ENCODE results near the gene MYO7B.

The MYO7B gene

GRCh38 chr2:127581516-127582490 lies 46.3 kb downstream of the MYO7B start:
- no peak overlapping the region for H3K9ac ChIP-seq (ENCODE audit: insufficient read length)
- TF ChIP-seq FOXP2 (optimal IDR thresholded peaks at IDR 0.05; ENCODE audit: control extremely low read depth, extremely low read length, insufficient read depth) (no peak), EZH2 (IDR thresholded peaks at IDR 0.05) (no peak), POLR2AphosphoS5 (IDR thresholded peaks at IDR 0.05; ENCODE audit: borderline replicate concordance, low read depth, low read length) (no peak)
- no peak for DNase-seq (ENCODE audit: low read depth, low spot score)
- no peaks in the 10 kb centered on the region for H3K9me3 ChIP-seq (ENCODE audit: low read depth, low read length)
- no peaks in the 10 kb centered on the region for H3K36me3 ChIP-seq (ENCODE audit: insufficient read depth, low read length)
- no peak overlapping the region for H3K4me3 ChIP-seq
- H3K27ac ChIP-seq = no peak overlapping the region

DNA sequence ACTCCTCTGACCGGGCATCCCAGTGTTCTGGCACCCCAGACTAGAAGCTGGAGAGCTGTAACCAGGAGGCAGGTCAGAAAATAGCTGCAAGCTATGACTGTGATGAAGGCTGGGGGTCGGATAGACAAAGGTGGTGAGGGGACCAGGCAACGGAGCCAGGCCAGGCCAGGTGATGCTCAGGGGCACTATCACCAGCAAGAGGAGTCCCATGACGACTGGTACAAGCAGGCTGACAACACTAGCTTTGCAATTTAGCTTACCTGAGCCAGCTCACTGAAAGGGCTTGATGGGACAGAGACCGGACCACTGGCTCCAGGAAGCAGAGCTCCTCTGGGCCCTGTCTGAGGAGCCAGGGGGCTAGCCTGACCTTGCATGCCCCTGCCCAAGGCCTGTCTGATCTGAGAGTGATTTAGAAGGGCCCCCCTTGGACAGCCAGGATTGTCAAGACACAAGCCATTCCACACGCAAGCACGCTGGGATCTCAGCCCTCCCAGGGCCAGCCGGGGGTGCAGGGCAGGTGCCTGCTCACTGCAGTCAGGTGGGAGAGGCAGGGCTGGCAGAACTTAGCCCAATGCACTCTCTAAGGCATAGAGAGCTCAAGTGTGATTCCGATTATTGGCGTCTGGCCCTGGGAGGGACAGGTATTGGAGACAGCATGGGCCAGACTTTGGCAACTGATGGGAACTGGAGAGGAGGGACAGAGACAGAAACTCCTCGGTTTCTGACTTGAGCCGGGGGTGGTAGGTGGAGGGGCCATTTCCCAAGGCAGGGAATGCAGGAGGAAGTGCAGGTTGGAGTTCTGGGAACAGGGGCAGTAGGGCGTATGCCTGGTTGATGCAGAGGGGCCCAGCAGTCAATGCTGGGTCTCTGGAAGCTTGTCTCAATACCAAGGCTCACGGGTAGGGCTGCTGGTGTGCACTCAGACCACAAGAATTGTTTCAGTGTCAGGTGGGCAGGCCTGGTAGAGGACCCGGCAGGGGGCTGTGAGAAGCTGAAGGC lies 47.7 kb downstream of the MYO7B start:
- Histone ChIP-seq H3K4me3 (no peak overlapping the region), H3K9me3 (ENCODE audit: low read depth, low read length) (no peaks in the 10 kb centered on the region), H3K27ac (no peak overlapping the region), H3K36me3 (ENCODE audit: insufficient read depth, low read length) (no peaks in the 10 kb centered on the region), H3K9ac (ENCODE audit: insufficient read length) (no peak overlapping the region)
- no peak for DNase-seq (ENCODE audit: low read depth, low spot score)
- TF ChIP-seq FOXP2 (optimal IDR thresholded peaks at IDR 0.05; ENCODE audit: control extremely low read depth, extremely low read length, insufficient read depth) (no peak), POLR2AphosphoS5 (IDR thresholded peaks at IDR 0.05; ENCODE audit: borderline replicate concordance, low read depth, low read length) (no peak), EZH2 (IDR thresholded peaks at IDR 0.05) (no peak)

DNA sequence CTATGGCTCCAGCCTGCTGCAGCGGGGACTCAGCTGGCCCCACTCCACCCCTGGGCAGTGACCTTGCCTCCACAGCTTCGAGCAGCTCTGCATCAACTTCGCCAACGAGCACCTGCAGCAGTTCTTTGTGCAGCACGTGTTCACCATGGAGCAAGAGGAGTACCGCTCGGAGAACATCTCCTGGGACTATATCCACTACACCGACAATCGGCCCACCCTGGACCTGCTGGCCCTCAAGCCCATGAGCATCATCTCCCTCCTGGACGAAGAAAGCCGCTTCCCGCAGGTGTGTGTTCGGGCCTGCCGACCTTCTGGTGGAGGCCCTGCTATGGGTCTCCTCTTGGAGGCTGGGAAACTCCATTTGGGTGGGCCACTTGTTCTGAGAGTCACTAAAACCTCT lies 48.6 kb downstream of the MYO7B start:
- Histone ChIP-seq H3K27ac (no peak overlapping the region), H3K36me3 (ENCODE audit: insufficient read depth, low read length) (no peaks in the 10 kb centered on the region), H3K4me3 (no peak overlapping the region), H3K9me3 (ENCODE audit: low read depth, low read length) (no peaks in the 10 kb centered on the region), H3K9ac (ENCODE audit: insufficient read length) (no peak overlapping the region)
- no peak for TF ChIP-seq EZH2 (IDR thresholded peaks at IDR 0.05)
- TF ChIP-seq POLR2AphosphoS5 (IDR thresholded peaks at IDR 0.05; ENCODE audit: borderline replicate concordance, low read depth, low read length) = no peak
- TF ChIP-seq FOXP2 (optimal IDR thresholded peaks at IDR 0.05; ENCODE audit: control extremely low read depth, extremely low read length, insufficient read depth) = no peak
- no peak for DNase-seq (ENCODE audit: low read depth, low spot score)

DNA sequence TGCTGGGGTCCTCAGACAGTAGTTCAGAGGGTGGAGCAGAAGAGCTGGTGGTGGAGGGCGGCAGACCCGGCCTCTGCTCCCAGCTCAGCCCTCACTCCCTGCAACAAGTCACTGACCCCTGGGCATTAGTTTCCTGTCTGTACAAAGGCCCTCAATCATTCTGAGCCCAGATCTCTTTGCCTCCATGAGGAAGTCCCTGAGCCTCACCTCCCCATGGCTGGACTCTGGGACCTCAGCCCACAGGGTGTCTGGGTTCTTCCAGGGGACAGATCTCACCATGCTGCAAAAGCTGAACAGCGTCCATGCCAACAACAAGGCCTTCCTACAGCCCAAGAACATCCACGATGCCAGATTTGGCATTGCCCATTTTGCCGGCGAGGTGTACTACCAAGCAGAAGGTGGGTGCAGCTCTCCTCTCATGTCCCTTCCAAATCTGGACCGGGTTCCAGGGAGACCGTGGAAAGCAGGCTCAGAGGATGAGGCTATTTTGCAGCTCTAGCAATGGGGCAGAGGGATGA lies 49.1 kb downstream of the MYO7B start:
- no peak overlapping the region for H3K27ac ChIP-seq
- TF ChIP-seq FOXP2 (optimal IDR thresholded peaks at IDR 0.05; ENCODE audit: control extremely low read depth, extremely low read length, insufficient read depth) (no peak), POLR2AphosphoS5 (IDR thresholded peaks at IDR 0.05; ENCODE audit: borderline replicate concordance, low read depth, low read length) (no peak), EZH2 (IDR thresholded peaks at IDR 0.05) (no peak)
- DNase-seq (ENCODE audit: low read depth, low spot score) = no peak
- no peaks in the 10 kb centered on the region for H3K36me3 ChIP-seq (ENCODE audit: insufficient read depth, low read length)
- H3K9me3 ChIP-seq (ENCODE audit: low read depth, low read length) = no peaks in the 10 kb centered on the region
- no peak overlapping the region for H3K9ac ChIP-seq (ENCODE audit: insufficient read length)
- no peak overlapping the region for H3K4me3 ChIP-seq

DNA sequence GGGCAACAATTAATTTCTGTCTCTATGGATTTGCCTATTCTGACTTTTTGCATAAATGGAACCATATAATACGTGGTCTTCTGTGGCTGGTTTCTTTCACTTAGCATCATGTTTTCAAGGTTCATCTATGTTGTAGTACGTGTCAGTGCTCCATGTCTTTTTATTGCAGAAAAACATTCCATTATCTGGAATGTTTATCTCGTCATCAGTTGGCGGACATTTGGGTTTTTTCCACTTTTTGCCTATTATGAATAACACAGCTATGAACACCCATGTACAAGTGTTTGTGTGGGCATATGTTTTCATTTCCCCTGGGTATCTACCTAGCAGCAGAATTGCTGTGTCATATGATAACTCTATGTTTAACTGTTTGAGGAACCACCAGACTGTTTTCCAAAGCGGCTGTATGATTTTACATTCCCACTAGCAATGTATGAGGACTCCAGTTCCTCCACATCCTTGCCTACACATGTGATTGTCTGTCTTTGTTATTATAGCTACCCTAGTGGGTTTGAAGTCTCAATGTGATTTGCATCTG lies 49.9 kb downstream of the MYO7B start:
- Histone ChIP-seq H3K27ac (no peak overlapping the region), H3K4me3 (no peak overlapping the region), H3K36me3 (ENCODE audit: insufficient read depth, low read length) (no peaks in the 10 kb centered on the region), H3K9ac (ENCODE audit: insufficient read length) (no peak overlapping the region), H3K9me3 (ENCODE audit: low read depth, low read length) (no peaks in the 10 kb centered on the region)
- no peak for DNase-seq (ENCODE audit: low read depth, low spot score)
- TF ChIP-seq POLR2AphosphoS5 (IDR thresholded peaks at IDR 0.05; ENCODE audit: borderline replicate concordance, low read depth, low read length) (no peak), EZH2 (IDR thresholded peaks at IDR 0.05) (no peak), FOXP2 (optimal IDR thresholded peaks at IDR 0.05; ENCODE audit: control extremely low read depth, extremely low read length, insufficient read depth) (no peak)

- Histone ChIP-seq H3K4me3 (no peak overlapping the region), H3K36me3 (ENCODE audit: insufficient read depth, low read length) (no peaks in the 10 kb centered on the region), H3K9ac (ENCODE audit: insufficient read length) (no peak overlapping the region), H3K27ac (no peak overlapping the region), H3K9me3 (ENCODE audit: low read depth, low read length) (no peaks in the 10 kb centered on the region)
- TF ChIP-seq POLR2AphosphoS5 (IDR thresholded peaks at IDR 0.05; ENCODE audit: borderline replicate concordance, low read depth, low read length) (no peak), FOXP2 (optimal IDR thresholded peaks at IDR 0.05; ENCODE audit: control extremely low read depth, extremely low read length, insufficient read depth) (no peak), EZH2 (IDR thresholded peaks at IDR 0.05) (no peak)
- DNase-seq (ENCODE audit: low read depth, low spot score) = no peak
These were observed 50.7 kb downstream of the MYO7B start for GRCh38 chr2:127586136-127586535.

- no peak overlapping the region for H3K4me3 ChIP-seq
- no peak for DNase-seq (ENCODE audit: low read depth, low spot score)
- no peaks in the 10 kb centered on the region for H3K9me3 ChIP-seq (ENCODE audit: low read depth, low read length)
- H3K27ac ChIP-seq = no peak overlapping the region
- TF ChIP-seq POLR2AphosphoS5 (IDR thresholded peaks at IDR 0.05; ENCODE audit: borderline replicate concordance, low read depth, low read length) (no peak), EZH2 (IDR thresholded peaks at IDR 0.05) (no peak), FOXP2 (optimal IDR thresholded peaks at IDR 0.05; ENCODE audit: control extremely low read depth, extremely low read length, insufficient read depth) (no peak)
- H3K9ac ChIP-seq (ENCODE audit: insufficient read length) = no peak overlapping the region
- no peaks in the 10 kb centered on the region for H3K36me3 ChIP-seq (ENCODE audit: insufficient read depth, low read length)
These were observed 51.3 kb downstream of the MYO7B start for GRCh38 chr2:127586746-127587295.

All from SK-N-MC (cell line).